HUES64 (cell line): ENCODE data around the gene MAP4.

ENCODE experiments used
- H3K27ac ChIP-seq: 2 replicates; pipeline ENCODE4 v1.7.0; 2013; ENCODE audit warnings: low read depth, low read length, inconsistent platforms
- H3K27me3 ChIP-seq: 2 replicates; pipeline ENCODE4 v1.6.1; 2013; ENCODE audit warnings: mild to moderate bottlenecking, low read length; ENCODE audit not compliant: insufficient read depth
- H3K36me3 ChIP-seq: 2 replicates; pipeline ENCODE4 v1.6.1; 2013; ENCODE audit warnings: mild to moderate bottlenecking, low read length; ENCODE audit not compliant: insufficient read depth
- H3K4me1 ChIP-seq: 2 replicates; pipeline ENCODE4 v1.6.1; 2013; ENCODE audit warnings: mild to moderate bottlenecking, low read length, moderate library complexity; ENCODE audit not compliant: insufficient read depth
- H3K4me3 ChIP-seq: 2 replicates; pipeline ENCODE4 v1.5.1; 2013; ENCODE audit warnings: mild to moderate bottlenecking, low read length, moderate library complexity
- H3K9ac ChIP-seq: 2 replicates; pipeline ENCODE4 v1.6.1; 2013; ENCODE audit warnings: mild to moderate bottlenecking, low read depth, low read length
- H3K9me3 ChIP-seq: 2 replicates; pipeline ENCODE4 v1.6.1; 2013; ENCODE audit warnings: low read depth, low read length; ENCODE audit not compliant: insufficient read depth
- WGBS: fragments of 150-250, 120-280 bp; methylation state at CpG from one replicate; pipeline ENCODE4 v1.1.7; 2013; ENCODE audit warnings: missing lambda C conversion rate; 5-methylcytosine and 5-hydroxymethylcytosine counted together

Gene MAP4

DNA sequence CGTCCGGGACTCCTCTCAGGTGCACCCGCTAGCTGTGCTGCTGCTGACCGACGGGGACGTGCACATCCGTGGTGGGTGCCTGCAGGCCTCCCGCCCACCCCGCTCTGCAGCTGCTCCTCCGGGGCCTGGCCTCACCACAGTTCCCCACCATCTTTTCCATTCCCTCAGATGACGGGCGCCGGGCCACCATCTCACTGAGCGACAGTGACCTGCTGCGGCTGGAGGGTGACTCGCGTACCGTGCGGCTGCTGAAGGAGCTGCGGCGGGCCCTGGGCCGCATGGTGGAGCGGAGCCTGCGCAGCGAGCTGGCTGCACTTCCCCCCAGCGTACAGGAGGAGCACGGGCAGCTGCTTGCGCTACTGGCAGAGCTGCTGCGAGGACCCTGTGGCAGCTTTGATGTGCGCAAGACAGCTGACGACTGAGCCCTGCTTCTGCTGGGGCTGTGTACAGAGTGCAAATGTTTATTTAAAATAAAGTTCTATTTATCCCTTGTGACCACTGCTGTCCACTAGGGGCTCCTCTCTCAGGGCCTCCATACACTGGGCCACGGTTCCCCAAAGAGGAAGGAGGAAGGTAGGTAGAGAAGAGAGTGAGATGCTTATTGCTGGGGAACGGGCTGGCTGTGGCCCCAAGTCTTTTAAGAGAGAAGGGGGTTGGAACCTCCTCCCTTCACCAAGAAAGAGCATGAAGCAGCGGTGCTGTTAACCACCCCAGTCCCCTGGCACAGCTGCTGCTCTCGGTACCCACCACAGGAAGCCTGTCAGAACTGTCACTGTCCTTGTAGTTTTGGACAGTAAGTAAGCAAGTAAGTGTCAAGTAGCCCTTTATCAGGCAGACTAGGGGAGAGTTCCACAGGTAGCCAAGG is 166.3 kb downstream of the MAP4 start:
- WGBS: 95% methylated on average over 35 of the region's 35 CpGs
- Histone ChIP-seq H3K27me3 (no peaks in the 10 kb centered on the region), H3K4me3 (no peak overlapping the region), H3K4me1 (no peaks in the 10 kb centered on the region), H3K9me3 (no peaks in the 10 kb centered on the region), H3K36me3 (peaks cover 95% of the 10 kb centered on the region), H3K27ac (no peak overlapping the region), H3K9ac (no peak overlapping the region)

DNA sequence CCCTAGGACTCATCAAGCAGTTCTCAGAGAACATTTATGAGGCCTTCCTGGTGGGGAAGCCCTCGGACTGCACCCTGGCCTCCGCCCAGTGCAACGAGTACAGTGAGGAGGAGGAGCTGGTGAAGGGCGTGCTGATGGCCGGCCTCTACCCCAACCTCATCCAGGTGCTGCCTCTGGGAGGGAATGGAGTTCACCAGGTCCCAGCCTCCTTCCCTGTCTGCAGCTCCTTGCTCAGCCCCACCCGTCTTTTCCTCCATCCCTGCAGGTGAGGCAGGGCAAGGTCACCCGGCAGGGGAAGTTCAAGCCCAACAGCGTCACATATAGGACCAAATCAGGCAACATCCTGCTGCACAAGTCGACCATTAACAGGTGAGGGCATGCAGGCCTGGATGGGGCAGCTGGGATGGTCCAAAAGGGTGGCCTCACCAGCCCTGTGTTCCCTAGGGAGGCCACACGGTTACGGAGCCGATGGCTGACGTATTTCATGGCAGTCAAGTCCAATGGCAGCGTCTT is 167.0 kb downstream of the MAP4 start:
- WGBS: 95% methylated on average over 14 of the region's 14 CpGs
- Histone ChIP-seq H3K9ac (no peak overlapping the region), H3K36me3 (peaks cover 95% of the 10 kb centered on the region), H3K4me1 (no peaks in the 10 kb centered on the region), H3K9me3 (no peaks in the 10 kb centered on the region), H3K27ac (no peak overlapping the region), H3K4me3 (no peak overlapping the region), H3K27me3 (no peaks in the 10 kb centered on the region)

DNA sequence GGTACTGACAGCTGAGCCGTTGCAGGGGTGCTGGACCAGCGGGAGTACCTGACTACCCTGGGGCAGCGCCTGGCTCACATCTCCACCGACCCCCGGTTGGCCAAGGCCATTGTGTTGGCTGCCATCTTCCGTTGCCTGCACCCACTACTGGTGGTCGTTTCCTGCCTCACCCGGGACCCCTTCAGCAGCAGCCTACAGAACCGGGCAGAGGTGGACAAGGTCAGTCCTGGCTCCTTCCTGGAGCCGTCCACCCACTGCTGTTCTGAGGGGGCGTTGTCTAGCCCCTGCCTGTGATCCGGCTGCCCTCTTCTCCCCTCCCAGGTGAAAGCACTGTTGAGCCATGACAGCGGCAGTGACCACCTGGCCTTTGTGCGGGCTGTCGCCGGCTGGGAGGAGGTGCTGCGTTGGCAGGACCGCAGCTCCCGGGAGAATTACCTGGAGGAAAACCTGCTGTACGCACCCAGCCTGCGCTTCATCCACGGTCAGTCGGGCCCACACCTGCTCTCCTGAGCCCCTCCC is 167.6 kb downstream of the MAP4 start:
- Histone ChIP-seq H3K36me3 (peaks cover 95% of the 10 kb centered on the region), H3K4me3 (no peak overlapping the region), H3K4me1 (no peaks in the 10 kb centered on the region), H3K27me3 (no peaks in the 10 kb centered on the region), H3K9ac (no peak overlapping the region), H3K27ac (no peak overlapping the region), H3K9me3 (no peaks in the 10 kb centered on the region)
- WGBS: 95% methylated on average over 23 of the region's 23 CpGs

DNA sequence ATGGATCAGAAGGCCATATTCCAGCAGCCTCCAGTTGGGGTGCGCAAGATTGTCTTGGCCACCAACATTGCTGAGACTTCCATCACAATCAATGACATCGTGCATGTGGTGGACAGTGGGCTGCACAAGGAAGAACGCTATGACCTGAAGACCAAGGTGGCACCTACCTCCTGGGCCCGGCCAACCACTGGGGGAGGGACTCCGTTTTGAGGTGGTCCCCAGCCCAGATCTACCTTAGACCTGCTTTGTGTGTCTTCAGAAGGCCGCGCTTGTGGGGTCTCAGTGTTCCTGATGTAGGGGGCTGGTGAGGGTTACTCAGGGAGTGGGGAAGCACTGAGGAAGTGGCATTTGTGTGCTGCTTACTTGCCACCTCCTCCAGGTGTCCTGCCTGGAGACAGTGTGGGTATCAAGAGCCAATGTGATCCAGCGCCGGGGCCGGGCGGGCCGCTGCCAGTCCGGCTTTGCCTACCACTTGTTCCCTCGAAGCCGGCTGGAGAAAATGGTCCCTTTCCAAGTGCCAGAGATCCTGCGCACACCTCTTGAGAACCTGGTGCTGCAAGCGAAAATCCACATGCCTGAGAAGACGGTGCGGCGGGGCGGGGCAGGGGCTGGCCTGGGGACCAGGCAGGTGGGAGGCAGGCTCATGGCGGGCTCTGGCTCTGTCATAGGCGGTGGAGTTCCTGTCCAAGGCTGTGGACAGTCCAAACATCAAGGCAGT is 168.3 kb downstream of the MAP4 start:
- Histone ChIP-seq H3K27ac (no peak overlapping the region), H3K4me1 (peaks cover 4% of the 10 kb centered on the region; the same call in 1 of the 2 replicates), H3K36me3 (peaks cover 99% of the 10 kb centered on the region), H3K9me3 (no peaks in the 10 kb centered on the region), H3K9ac (no peak overlapping the region), H3K4me3 (no peak overlapping the region), H3K27me3 (no peaks in the 10 kb centered on the region)
- 97% methylated on average over 23 of the region's 23 CpGs for WGBS

DNA sequence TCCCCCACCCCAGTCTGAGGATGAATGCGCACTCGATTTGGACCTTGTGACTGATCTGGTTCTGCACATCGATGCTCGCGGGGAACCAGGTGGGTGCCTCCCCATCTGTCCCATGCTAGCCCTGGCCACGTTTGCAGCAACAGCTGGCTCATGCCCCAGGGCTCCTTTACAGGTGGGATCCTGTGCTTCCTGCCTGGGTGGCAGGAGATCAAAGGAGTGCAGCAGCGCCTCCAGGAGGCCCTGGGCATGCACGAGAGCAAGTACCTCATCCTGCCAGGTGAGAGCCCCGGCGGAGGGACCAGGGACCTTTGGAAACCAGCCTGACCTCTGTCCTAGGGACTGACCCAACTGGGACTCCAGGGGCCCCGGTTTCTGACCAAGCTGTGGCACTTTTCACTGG is 169.0 kb downstream of the MAP4 start:
- Histone ChIP-seq H3K4me3 (no peak overlapping the region), H3K36me3 (peaks cover 100% of the 10 kb centered on the region), H3K9ac (no peak overlapping the region), H3K27me3 (no peaks in the 10 kb centered on the region), H3K9me3 (no peaks in the 10 kb centered on the region), H3K27ac (no peak overlapping the region), H3K4me1 (peaks cover 6% of the 10 kb centered on the region; the same call in 1 of the 2 replicates)
- WGBS: 94% methylated on average over 11 of the region's 11 CpGs

- H3K27ac ChIP-seq: no peak overlapping the region
- H3K4me3 ChIP-seq: no peak overlapping the region
- peaks cover 100% of the 10 kb centered on the region for H3K36me3 ChIP-seq
- WGBS: 96% methylated on average over 10 of the region's 10 CpGs
- H3K4me1 ChIP-seq: peaks cover 9% of the 10 kb centered on the region; the same call in 1 of the 2 replicates
- no peaks in the 10 kb centered on the region for H3K9me3 ChIP-seq
- H3K9ac ChIP-seq: no peak overlapping the region
- H3K27me3 ChIP-seq: no peaks in the 10 kb centered on the region
These were observed 169.4 kb downstream of the MAP4 start for GRCh38 chr3:47846880-47847248.

DNA sequence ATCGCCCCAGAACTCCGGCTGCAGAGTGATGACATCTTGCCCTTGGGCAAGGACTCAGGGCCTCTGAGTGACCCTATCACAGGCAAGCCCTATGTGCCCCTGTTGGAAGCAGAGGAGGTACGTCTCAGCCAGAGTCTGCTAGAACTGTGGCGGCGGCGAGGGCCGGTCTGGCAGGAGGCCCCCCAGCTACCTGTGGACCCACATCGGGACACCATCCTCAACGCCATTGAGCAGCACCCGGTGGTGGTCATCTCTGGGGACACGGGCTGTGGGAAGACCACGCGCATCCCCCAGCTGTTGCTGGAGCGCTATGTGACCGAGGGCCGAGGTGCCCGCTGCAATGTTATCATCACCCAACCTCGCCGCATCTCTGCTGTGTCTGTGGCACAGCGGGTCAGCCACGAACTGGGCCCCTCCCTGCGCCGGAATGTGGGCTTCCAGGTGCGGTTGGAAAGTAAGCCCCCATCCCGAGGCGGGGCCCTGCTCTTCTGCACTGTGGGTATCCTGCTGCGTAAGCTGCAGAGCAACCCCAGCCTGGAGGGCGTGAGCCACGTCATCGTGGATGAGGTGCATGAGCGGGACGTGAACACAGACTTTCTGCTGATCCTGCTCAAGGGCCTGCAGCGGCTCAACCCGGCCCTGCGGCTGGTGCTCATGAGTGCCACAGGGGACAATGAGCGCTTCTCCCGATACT is 169.9 kb downstream of the MAP4 start:
- WGBS: 95% methylated on average over 37 of the region's 37 CpGs
- H3K9ac ChIP-seq: no peak overlapping the region
- peaks cover 13% of the 10 kb centered on the region for H3K4me1 ChIP-seq
- H3K27ac ChIP-seq: no peak overlapping the region
- no peaks in the 10 kb centered on the region for H3K9me3 ChIP-seq
- H3K4me3 ChIP-seq: no peak overlapping the region
- peaks cover 100% of the 10 kb centered on the region for H3K36me3 ChIP-seq
- H3K27me3 ChIP-seq: no peaks in the 10 kb centered on the region

GRCh38 chr3:47841786-47842349 is 174.3 kb downstream of the MAP4 start:
- 7% methylated on average over 7 of the region's 7 CpGs for WGBS
- Histone ChIP-seq H3K4me1 (peaks cover 24% of the 10 kb centered on the region), H3K9ac (peak overlapping the region; percentile 31; the same call in 1 of the 2 replicates), H3K36me3 (peaks cover 96% of the 10 kb centered on the region), H3K4me3 (peak overlapping the region; percentile 23; the same call in 1 of the 2 replicates), H3K27ac (peak overlapping the region; percentile 90; the same call in 1 of the 2 replicates), H3K27me3 (no peaks in the 10 kb centered on the region), H3K9me3 (no peaks in the 10 kb centered on the region)

GRCh38 chr3:47838503-47838902 is 177.7 kb downstream of the MAP4 start:
- Histone ChIP-seq H3K9ac (no peak overlapping the region), H3K4me3 (no peak overlapping the region), H3K27ac (no peak overlapping the region), H3K27me3 (no peaks in the 10 kb centered on the region), H3K9me3 (no peaks in the 10 kb centered on the region), H3K4me1 (peaks cover 24% of the 10 kb centered on the region), H3K36me3 (peaks cover 87% of the 10 kb centered on the region)
- 94% methylated on average over 5 of the region's 5 CpGs for WGBS

DNA sequence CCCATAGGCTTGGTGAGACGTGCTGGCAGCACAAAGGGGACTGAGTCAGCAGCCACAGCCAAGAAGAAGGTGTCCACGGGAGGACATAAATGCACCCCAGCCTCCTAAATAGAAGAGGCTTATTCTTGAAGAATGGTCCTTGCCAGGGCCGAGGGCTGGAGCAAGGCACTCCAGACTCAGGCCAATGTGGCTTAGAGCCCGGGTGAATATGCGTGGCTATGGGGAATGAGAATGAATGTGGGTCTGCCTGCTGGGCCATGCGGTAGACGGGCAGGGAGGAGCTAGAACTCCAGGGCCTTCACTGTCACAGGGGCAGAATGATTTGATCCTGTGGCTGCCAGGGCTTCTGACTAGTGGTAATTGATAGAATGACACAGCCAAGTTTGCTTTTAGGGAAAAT is 179.2 kb downstream of the MAP4 start:
- Histone ChIP-seq H3K4me3 (no peak overlapping the region), H3K9ac (no peak overlapping the region), H3K9me3 (no peaks in the 10 kb centered on the region), H3K36me3 (peaks cover 88% of the 10 kb centered on the region), H3K27me3 (no peaks in the 10 kb centered on the region), H3K27ac (no peak overlapping the region), H3K4me1 (peaks cover 16% of the 10 kb centered on the region)
- WGBS: 78% methylated on average over 7 of the region's 7 CpGs
